Daoy (cell line): Measurements from ENCODE around the gene EEFSEC. TPM values are rescaled to one million over a fixed set of nuclear protein-coding genes. Genes with fewer than 3 reads are reported as not detected.

Experiments
- DNase-seq: peaks from one replicate; pipeline ENCODE4 v3.0.0-alpha.2; 2015; ENCODE audit warnings: low read depth
- total RNA-seq: library from RNA; depleted of rRNA; stranded (reverse); fragments of >200 nt; shearing (Covaris generic); gene quantifications from 2 replicates; pipeline ENCODE4 v1.2.3, GENCODE V29; 2014

EEFSEC gene
- total RNA-seq, 1 experiment from 2014 or later: 4.4 TPM

DNA sequence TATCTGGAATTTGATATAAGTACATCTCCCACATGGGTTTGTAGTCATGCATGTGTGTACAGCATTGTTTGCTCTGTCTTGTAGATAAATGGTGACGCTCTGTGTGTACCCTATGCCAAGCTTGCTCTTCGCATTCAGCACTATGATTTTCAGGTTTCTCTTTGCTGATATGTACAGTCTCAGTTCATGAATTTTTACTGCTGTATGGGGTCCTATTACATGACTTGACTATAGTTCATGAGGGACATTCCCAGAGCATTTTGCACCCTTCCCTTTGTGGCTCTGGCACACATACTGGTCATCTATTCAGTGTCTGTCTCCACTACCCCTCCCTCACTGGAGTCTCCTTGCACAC is 132.7 kb downstream of the EEFSEC start:
- DNase-seq: no peak

DNA sequence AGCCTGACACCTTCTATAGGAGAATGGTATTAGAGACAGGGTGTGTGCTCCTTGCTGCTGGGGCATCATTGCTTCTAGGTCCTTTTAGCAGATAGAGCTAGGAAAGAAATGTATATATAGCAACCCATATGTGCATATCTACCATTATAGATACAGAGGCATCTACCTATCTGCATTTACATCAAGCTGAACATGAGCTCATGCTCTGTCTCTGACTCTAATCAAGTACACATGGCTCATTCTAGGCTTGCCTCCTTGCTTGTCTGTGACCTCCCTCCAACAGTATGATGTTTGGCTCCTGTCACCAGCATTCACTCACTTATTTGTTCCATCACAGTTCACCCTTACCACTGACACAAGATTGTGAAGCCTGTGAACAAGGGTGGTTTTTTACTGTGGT is 133.4 kb downstream of the EEFSEC start:
- no peak for DNase-seq

DNA sequence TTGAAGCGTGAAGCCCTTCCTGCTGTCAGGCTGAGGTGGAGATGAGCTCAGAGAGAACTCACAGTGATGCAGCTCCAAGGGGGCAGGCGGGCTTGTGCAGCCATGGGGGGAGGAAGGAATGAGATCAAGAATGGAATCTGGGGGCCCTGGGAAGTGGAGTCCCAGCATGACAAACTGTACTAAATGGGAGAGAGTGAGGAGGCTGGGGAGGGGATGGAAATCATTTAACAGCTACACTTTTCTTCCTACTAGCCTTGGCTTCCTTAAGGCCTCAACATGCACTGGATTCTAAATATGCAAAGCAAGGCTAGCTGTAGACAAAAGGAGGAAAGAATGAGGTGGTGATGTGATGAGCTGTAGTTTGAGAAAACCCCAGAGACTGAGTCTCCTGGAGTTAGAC is 133.9 kb downstream of the EEFSEC start:
- DNase-seq: no peak

DNA sequence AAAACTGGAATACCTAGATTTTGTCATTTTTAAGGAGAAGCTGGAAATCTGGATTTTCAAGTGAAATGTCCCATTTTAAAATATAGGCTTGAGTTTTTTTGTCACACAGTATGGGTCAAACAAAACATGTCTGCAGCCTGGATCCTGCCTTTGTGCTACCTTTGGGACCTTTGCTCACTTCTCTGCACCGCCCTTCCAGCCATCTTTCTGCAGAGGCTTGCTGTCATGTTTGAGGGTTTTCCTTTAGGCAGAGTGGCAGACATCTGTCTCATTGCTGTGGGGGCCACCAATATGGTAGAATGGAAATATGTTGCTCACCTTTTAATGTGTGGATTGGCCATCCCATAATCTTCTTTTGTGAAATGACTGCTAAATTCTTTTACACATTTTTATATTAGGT is 136.3 kb downstream of the EEFSEC start:
- DNase-seq: no peak

DNA sequence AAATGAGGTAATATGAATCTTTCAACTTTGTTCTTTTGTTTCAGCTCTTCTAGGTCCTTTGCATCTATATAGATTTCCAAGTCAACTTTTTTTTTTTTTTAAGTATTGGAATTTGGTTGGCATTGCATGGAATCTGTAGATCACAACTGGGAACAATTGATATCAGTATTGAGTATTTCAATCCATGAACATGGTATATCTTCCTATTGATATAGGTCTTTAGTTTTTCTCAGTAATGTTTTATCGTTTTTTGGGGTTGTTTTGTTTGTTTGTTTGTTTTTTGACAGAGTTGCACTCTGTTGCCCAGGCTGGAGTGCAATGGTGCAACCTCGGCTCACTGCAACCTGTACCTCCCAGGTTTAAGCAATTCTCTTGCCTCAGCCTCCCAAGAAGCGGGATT is 137.2 kb downstream of the EEFSEC start:
- no peak for DNase-seq

DNA sequence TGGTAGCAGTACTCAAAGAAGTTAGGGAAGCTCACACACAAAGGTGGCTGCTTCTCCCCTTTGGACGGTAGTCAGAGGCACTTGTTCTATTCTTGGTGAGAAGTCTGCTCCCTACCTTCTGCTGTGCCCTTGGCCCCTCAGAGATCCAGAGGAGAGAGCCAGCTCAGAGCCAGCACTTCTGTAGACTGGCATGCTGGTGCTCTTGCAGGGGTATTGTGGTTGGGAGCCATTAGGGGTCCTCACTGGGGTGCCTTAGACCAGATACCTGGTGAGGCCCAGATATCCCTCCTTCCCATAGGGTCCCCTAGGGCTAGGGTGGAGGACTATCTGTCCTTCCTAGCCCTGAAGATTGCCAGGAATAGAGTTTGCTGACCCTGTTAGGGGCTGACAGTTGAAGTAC is 140.6 kb downstream of the EEFSEC start:
- no peak for DNase-seq

DNA sequence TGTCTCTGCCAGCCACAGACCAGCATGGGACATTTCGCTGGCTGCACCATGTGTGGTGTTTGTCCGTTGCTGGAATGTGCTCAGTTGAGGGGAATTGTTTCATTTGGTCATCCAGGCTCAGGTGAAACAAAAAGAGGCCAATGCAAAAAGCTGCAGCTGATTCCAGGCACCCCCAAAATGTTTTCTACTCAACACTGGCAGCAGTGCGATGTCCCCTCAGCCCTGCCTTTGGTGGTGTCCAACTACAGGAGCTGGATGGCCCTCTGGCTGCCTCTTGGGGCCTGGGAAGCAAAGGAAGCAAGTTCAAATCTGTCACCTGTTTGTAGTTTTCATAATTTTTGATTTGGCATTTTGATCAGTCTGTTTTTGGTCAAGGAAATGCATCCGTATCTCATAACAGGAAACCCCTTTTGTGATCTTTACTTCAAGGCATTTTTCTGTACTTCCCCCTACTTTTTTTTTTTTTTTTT is 141.8 kb downstream of the EEFSEC start:
- peak; percentile 0 for DNase-seq

DNA sequence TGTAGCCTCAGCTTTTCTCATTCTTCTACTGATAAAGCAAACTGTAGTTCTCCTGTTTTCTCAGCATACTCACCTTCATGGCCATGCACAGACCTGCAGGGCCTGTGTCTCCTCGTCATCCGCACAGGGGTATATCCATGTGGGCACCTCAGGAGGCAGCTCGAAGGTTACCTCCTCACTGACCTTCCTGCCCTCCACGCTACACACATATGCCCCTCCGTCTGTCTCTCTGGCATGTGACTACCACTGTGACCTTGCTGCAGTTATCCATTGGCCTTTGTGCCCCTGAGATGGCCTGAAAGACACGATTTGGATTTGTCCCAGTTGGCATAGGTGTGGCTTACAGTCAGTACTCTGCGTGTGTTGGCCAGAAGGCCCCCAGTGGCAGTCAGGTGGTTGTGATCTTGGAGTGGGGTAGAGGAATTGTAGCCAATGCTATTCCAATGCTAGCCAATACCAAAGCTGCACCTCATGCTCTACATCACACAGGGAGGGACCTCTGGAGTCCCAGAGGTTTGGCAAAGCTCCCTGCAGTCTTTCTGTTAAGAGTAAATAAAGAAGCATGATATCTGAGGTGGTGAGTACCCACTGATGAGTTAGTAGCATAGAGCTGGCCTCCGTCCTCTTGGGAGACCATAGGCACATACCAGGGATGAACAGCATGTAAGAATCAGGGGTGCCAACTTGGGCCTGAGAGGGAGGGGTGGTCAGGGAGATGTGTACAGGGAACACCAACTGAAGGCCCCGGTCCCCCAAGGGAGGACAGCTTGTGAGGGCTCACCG is 143.4 kb downstream of the EEFSEC start:
- DNase-seq: peak; percentile 1

DNA sequence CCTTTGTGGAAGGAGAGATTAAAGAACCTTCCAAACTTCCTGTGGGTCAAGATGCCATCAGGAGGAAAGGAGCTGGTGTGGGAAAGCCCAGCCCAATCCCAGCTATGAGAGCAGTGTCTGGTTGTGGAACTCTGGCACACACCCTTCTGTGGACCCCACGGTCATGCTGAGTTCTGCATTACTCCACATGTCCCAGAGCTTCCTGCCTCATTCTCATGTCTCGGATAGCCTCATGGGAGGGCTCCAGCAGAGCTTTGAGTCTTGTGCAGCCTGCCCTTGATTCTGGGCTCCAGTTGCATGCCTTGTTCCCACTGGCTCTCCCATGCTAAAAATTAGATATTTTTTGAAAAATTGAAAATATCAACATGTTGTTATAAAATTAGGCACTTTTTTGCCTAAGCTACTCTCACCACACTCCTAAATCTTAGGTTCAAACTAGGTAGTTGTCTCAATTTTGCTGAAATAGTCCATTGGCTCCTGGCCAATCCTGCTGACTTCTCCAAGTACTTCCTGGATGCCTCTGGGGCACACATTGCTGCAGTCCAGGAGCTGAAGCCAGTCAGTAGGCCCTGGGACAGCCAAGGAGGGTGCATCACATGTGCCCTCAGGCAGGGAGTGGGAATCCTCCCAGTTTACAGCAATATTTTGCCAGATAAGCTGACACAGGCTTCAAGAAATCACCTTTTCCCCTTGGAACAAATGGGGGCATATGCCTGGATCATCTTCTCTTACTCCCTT is 144.3 kb downstream of the EEFSEC start:
- peak; percentile 18 for DNase-seq

DNA sequence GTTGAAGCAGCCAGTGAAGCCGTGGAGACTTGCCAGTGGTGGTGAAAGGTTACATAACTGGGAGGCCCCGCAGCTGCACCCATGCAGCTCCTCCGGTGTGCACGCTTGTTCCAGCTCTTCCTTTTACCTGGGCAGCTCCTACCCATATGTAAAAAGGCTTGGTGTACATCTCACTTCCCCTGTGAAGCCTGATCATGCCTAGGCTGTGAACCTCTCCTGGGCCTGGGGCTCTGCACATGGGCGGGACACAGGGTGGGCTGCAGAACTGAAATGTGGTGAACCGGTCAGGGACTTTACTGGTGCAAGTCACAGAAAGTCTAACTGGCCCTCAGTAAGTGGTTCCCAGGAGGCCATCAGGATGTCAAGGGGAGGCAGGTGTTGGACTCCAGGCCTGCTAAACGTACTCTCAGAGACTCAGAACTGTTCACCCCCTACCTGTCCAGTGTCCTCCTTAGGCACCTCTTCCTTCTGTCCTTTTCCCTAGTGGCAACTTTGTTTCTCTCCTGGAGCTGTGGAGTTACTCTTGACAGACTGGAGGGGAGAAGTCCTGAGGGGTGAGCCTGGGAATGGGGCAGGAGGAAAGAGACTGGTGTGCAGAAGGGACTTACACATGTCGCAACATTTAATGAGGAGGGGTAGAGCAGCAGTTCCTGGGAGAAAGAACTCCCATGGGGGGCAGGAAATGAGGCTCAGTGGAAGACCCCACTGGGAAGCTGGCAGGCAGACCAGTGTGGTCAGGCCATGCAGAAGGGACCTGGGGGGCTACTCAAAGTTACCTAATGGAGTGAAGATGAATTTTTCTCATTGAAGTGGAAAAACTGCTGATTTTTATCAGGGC is 148.1 kb downstream of the EEFSEC start:
- DNase-seq: peak; percentile 0

DNA sequence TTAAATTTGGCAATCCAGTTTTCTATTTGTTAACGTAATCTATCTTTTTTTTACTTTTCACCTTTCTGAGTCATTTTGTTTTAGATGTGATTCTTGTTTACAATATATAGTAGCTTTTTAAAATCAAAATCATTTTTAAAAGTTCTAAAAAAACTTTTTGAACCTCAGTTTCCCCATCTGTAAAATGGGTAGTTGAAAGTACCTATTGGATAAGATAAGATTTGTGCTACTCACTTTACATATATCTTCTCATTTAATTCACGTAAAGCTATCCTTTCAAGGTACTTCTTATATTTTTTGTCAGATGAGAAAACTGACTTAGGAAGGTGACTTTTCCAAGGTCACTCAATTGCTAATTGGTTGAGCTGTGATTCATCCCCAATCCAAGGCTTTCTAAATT is 153.2 kb downstream of the EEFSEC start:
- no peak for DNase-seq

DNA sequence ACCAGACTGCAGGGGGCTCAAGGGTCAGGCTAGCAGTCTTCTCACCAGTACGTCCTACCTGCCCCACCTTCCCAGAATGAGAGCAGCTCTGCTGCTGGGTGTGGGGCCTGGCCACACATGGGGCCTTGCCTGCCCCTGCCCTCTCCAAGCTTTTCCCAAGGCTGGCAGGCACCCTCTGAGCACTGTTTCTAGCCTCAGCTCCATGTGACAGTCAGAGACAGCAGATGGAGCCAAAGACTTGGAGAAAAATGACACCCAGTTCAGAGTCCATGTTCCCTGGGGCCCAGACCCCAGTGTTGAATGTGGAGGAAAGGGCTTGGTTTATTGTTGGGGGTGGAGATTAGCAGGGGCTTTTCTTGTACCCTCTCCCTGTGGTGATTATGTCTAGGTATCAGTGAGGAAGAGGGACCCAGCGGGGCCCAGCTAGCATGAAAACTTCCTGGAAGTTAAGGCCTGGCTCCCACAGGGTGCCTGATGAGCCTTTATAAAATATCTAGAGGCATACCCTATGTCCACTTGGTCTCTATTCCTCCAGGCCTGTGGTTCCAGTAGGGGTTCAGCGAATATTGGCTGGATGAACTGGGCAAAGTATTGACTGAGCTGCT is 153.8 kb downstream of the EEFSEC start:
- DNase-seq: peak; percentile 0

DNA sequence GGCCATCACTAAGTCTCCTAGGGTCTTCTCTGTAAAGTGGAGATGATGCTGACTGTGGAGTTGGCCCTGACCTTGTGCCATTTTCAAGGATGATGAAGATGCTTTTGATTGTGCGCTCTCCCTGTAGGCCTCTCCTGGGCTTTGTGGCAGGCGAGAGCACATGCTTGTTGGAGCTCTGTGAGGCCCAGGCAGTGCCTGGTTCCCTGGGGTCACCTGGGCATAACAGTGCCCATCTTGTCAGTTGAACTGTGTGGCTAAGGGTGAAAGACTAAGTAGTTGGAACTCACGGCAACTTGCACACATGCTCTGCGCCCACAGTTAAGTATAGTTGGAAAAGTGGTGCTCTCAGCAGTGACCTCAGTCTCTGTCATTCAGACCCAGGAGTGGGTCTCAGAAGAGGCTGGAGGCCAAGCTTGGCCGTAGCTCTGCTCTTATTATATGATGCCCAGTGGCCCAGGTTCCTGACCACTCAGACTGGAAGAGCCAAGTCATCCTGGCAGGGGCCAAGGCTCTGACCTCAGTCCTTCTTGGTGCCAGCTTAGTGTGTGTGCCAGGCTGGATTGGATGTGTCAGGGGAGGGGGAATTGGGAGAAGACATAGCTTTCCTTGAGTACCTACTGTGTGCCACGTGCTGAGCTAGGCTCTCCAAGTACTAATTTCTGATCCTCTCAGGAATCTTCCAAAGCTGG is 154.6 kb downstream of the EEFSEC start:
- no peak for DNase-seq

DNA sequence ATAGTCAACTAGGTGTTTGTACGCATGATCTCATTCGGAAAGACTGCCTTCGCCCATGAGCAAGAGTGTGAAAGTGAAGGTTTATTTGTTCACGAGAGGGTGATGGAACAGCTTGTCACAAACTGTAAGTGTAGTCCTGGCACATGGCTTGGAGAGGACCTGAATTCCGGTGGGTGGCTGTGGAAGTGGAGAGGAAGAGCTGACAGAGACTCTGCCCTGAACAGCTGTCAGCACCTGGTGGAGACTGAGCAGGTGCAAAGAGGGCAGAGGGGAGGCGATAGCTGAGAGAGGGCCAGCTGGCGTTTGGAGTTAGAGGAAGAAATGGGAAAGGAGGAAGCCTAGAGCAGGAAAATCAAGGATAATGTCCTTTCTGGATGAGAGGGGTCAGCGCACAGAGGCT is 155.7 kb downstream of the EEFSEC start:
- no peak for DNase-seq

DNA sequence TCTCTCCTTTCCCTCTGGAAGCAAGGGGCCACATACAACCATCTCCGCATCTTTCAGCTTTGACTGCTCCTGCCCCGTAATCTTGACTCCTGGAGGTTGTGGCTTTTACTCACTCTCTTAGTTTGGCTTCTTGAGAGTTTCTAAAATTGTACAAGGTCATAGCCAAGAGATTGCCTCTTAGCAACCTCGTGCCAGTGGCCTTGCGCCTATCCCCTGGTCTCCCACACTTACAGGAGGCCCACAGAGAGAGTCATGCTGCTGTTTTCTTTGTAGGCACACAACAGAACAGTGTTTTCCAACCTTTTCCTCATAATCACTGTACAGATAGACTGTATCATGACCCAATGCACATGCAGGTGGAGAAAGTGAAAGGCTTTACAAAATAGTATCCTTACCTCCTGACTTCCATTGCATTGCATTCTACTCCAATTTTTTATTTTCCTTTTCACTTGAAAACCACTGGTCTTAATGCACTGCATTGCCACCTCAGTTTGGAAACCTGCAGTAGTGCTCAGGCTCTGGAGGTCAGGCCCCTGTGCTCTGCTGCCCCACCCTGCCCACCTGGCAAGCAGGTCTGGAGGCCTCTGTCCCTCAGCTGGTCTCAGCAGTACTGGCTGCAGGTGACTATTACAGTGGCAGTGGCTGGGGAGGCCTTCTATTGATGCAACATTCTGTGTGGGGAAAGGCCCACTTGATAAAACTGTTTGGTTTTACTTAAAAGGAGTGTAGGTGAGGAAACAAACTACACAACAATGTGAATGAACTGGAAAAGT is 157.2 kb downstream of the EEFSEC start:
- no peak for DNase-seq

DNA sequence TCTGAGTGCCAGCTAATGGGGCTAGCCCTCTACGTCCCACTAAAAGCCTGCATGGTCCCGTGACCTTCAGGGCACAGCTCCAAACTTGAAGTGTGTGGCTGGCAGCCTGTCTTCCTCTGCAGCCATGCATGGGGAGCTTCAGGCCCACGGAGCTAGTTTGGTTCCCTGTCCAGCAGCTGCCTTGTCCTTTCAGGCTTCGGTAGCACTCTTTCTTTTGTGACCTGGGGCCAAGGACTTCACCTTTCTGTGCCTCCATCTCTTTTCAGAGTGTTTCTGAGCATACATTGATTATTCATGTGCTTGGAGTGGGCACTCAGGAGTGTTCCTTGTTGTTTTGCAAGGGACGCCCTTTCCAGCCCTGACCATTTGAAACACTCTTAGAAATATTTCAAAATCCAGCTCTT is 158.2 kb downstream of the EEFSEC start:
- no peak for DNase-seq

DNA sequence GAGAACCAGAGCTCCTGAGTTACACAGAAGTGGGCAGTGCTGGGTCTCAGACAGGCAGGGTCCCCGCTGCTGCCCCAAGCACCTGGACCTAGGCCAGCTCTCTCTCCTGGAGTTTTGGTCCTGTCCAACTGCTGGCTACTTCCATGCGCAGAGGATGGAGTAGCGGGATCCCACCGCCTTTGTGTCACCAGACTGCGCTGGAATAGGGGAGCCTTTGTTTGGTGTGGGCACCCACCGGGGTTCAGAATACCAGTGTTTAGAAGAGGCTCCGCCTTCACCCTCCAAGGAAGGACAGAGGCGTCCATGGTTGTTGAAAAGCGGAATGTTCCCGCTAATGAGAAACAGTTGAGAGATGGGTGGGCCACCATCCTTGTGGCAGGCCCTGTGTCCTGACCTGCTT is 159.0 kb downstream of the EEFSEC start:
- no peak for DNase-seq

DNA sequence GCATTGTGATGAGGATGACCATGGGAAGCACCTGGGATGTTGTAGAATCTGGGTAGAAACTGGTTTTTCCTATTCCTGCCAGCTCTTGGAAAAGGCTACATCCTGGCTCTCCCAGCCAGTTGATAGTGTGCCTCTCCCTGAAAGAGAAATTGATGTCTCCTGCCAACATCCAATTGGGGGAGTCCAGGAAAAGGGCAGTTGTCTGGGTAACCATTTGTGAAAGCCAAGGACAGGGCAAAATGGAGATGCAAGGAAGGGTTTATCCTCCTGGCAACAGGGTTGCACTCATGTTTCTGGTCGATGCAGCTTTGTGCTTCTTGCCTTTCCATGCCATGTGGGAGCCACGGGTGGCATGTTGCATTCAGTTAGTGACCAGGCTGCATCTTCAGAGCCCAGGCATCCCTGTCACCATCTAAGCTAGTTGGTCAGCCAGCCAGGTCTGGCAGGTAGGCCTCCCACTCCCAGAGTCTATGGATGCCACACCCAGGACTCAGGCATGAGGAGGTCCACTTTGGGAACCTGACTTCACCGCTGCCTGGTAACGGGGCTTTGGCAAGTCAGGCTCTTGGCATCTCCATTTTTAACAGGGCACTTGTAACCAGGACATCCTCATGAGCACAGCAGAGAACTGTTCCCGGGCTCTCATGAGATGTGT is 159.9 kb downstream of the EEFSEC start:
- no peak for DNase-seq

DNA sequence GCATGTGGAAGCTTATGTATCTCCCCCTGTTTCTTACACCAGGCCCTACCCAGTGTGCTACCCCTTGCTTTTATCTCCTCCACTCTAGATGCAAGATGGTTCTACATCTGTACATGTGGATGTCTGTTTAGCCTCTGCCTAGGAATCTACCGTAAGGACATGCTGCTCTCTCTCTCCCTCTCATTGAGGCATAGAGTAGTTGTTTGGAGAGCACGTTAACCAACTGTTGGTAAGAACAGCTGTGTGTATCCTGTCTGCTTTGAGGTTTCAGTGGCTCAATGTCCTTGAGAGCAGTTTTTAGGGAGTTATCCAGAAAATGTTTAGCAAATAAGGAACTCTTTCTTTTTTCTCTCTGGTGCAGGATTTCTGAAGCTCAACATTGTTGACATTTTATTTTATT is 160.7 kb downstream of the EEFSEC start:
- DNase-seq: no peak

DNA sequence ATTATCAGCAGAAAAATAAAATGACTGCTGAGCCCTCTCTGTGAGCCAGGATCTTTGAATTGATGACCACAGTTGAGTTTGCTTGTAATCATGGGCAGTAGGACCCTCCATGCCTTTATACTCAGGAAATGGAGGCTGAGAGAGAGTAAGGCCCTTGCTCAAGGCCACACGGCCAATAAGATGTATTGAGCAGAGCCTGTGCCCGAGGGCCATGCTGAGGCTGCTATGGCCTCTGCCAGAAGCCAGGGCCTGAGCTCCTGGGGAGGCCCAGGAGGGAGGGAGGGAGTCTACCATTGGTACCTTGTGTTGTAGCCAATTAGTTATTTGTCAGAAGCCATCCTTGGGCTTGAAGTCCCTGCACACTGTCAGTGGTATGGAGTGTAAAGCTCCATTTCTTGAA is 162.0 kb downstream of the EEFSEC start:
- no peak for DNase-seq
